ENCODE results near the gene HYDIN.

Gene HYDIN

GRCh38 chr16:70786020-70786755 is 444.3 kb downstream of the HYDIN start:
- no peak for DNase-seq (ENCODE audit: low spot score)

- no peak for DNase-seq (ENCODE audit: low spot score)
These were observed 445.6 kb downstream of the HYDIN start for GRCh38 chr16:70784692-70785555.

GRCh38 chr16:70782237-70782636 is 448.3 kb downstream of the HYDIN start:
- DNase-seq (ENCODE audit: low spot score): no peak

GRCh38 chr16:70781800-70782199 is 448.7 kb downstream of the HYDIN start:
- DNase-seq (ENCODE audit: low spot score): no peak

GRCh38 chr16:70780546-70780945 is 450.0 kb downstream of the HYDIN start:
- no peak for DNase-seq (ENCODE audit: low spot score)

- no peak for DNase-seq (ENCODE audit: low spot score)
These were observed 451.2 kb downstream of the HYDIN start for GRCh38 chr16:70779361-70779760.

GRCh38 chr16:70778901-70779309 is 451.6 kb downstream of the HYDIN start:
- DNase-seq (ENCODE audit: low spot score): no peak

GRCh38 chr16:70777973-70778406 is 452.5 kb downstream of the HYDIN start:
- DNase-seq (ENCODE audit: low spot score): no peak

GRCh38 chr16:70777496-70777895 is 453.0 kb downstream of the HYDIN start:
- DNase-seq (ENCODE audit: low spot score): no peak

- DNase-seq (ENCODE audit: low spot score): no peak
These were observed 455.1 kb downstream of the HYDIN start for GRCh38 chr16:70775399-70775798.

GRCh38 chr16:70774261-70774660 is 456.3 kb downstream of the HYDIN start:
- DNase-seq (ENCODE audit: low spot score): no peak

GRCh38 chr16:70772493-70772892 is 458.0 kb downstream of the HYDIN start:
- no peak for DNase-seq (ENCODE audit: low spot score)

GRCh38 chr16:70770626-70771552 is 459.6 kb downstream of the HYDIN start:
- DNase-seq (ENCODE audit: low spot score): peak; percentile 39

- DNase-seq (ENCODE audit: low spot score): no peak
These were observed 460.3 kb downstream of the HYDIN start for GRCh38 chr16:70770291-70770625.

GRCh38 chr16:70769761-70770160 is 460.8 kb downstream of the HYDIN start:
- no peak for DNase-seq (ENCODE audit: low spot score)

GRCh38 chr16:70769131-70769530 is 461.4 kb downstream of the HYDIN start:
- DNase-seq (ENCODE audit: low spot score): no peak

- no peak for DNase-seq (ENCODE audit: low spot score)
These were observed 462.3 kb downstream of the HYDIN start for GRCh38 chr16:70768203-70768580.

GRCh38 chr16:70767377-70768202 is 462.9 kb downstream of the HYDIN start:
- no peak for DNase-seq (ENCODE audit: low spot score)

- no peak for DNase-seq (ENCODE audit: low spot score)
These were observed 463.9 kb downstream of the HYDIN start for GRCh38 chr16:70766658-70767057.

- no peak for DNase-seq (ENCODE audit: low spot score)
These were observed 464.3 kb downstream of the HYDIN start for GRCh38 chr16:70766176-70766575.

- DNase-seq (ENCODE audit: low spot score): no peak
These were observed 465.0 kb downstream of the HYDIN start for GRCh38 chr16:70765491-70765890.

All from CD4-positive, alpha-beta T cell treated with Interleukin-15 for 4 hours (primary cell).